Endothelial cell of umbilical vein (primary cell): ENCODE measurements around the gene DMAP1. TPM values are rescaled to one million over a fixed set of nuclear protein-coding genes. Genes with fewer than 3 reads are reported as not detected.

Experiments used
- BruUV-seq: library from RNA; stranded (reverse); fragments of 400-500 nt; replicated peaks from 2 replicates; lab custom pipeline; 2021; lab: Mats Ljungman, UMichigan
- CTCF ChIA-PET: fragments of 300-600, 350-600 bp; sonication (Branson Sonifier 250); formaldehyde crosslinking; loops from one replicate; lab custom pipeline; 2021; ENCODE audit warnings: antibody characterized with exemption, inconsistent platforms; lab: Charles Lee
- POLR2A ChIA-PET: fragments of 300-600, 350-600 bp; sonication (Branson Sonifier 250); formaldehyde crosslinking; loops from one replicate; lab custom pipeline; 2021; ENCODE audit warnings: antibody characterized with exemption, inconsistent platforms; lab: Charles Lee
- DNase-seq: peaks from one replicate; pipeline ENCODE4 v3.0.0-alpha.2; 2011; ENCODE audit warnings: low read depth, low spot score
- FAIRE-seq: peaks from 2 replicates; lab custom pipeline; 2011; peaks lifted over from hg19 to GRCh38; lab: Jason Lieb, UNC
- H2AFZ ChIP-seq: 2 replicates; pipeline ENCODE4 v1.6.0; 2012; ENCODE audit warnings: low read depth, low read length, control low read depth, inconsistent platforms
- H3K27ac ChIP-seq: 2 replicates; pipeline ENCODE4 v1.5.1; 2011; ENCODE audit warnings: low read depth, mild to moderate bottlenecking, control low read depth, low read length, moderate library complexity; ENCODE audit not compliant: insufficient read depth
- H3K27me3 ChIP-seq, 2 experiments: 2 replicates each; pipeline versions ENCODE4 v1.6.0 to v1.6.1; 2011; ENCODE audit warnings: low read length in 2 of 2, mixed read lengths in 1 of 2; ENCODE audit not compliant: control insufficient read depth in 2 of 2, insufficient read depth in 2 of 2
- H3K36me3 ChIP-seq, 2 experiments: 2 replicates in 1 of 2; 3 replicates in 1 of 2; pipeline ENCODE4 v1.5.1; 2011; ENCODE audit warnings: low read length in 2 of 2, mild to moderate bottlenecking in 1 of 2, moderate library complexity in 1 of 2; ENCODE audit not compliant: control insufficient read depth in 2 of 2, insufficient read depth in 2 of 2; ENCODE audit errors: extremely low read depth in 1 of 2
- H3K4me1 ChIP-seq: 3 replicates; pipeline ENCODE4 v1.5.1; 2011; ENCODE audit warnings: mild to moderate bottlenecking, low read length; ENCODE audit not compliant: control insufficient read depth, insufficient read depth; ENCODE audit errors: extremely low read depth
- H3K4me2 ChIP-seq: 2 replicates; pipeline ENCODE4 v1.6.1; 2011; ENCODE audit warnings: low read length, control low read depth, mixed read lengths; ENCODE audit not compliant: insufficient read depth
- H3K4me3 ChIP-seq, 3 experiments: fragments of 200-600 bp in 1 of 3; sonication (generic), shearing (Covaris generic) in 1 of 3; replicated peaks in 1 of 3; 2 replicates each; pipeline ENCODE4 v1.5.1; 2011 to 2016; ENCODE audit warnings: control low read depth in 3 of 3, low read length in 3 of 3, mild to moderate bottlenecking in 2 of 3, inconsistent platforms in 1 of 3, low read depth in 1 of 3, moderate library complexity in 1 of 3; ENCODE audit not compliant: insufficient read depth in 1 of 3
- H3K79me2 ChIP-seq: 2 replicates; pipeline ENCODE4 v1.6.0; 2012; ENCODE audit warnings: low read length, inconsistent platforms; ENCODE audit not compliant: control insufficient read depth, insufficient read depth
- H3K9ac ChIP-seq: replicated peaks from 2 replicates; pipeline ENCODE3; 2011; ENCODE audit warnings: low read length, control low read depth; ENCODE audit not compliant: insufficient read depth; ENCODE audit errors: extremely low read depth
- H3K9me1 ChIP-seq: replicated peaks from 3 replicates; pipeline ENCODE4 v1.6.0; 2011; ENCODE audit warnings: mild to moderate bottlenecking, low read length; ENCODE audit not compliant: control insufficient read depth, insufficient read depth; ENCODE audit errors: extremely low read depth
- H3K9me3 ChIP-seq: replicated peaks from 2 replicates; pipeline ENCODE4 v1.5.1; 2012; ENCODE audit warnings: low read length, inconsistent platforms; ENCODE audit not compliant: control insufficient read depth, insufficient read depth
- H4K20me1 ChIP-seq: replicated peaks from 2 replicates; pipeline ENCODE3; 2011; ENCODE audit warnings: mild to moderate bottlenecking, low read length; ENCODE audit not compliant: control insufficient read depth, insufficient read depth; ENCODE audit errors: extremely low read depth
- CTCF ChIP-seq, 2 donors: IDR thresholded peaks; 1 replicate in 1 of 2; 2 replicates in 1 of 2; pipeline ENCODE4 v1.5.1; 2011; ENCODE audit warnings: low read length in 2 of 2, mild to moderate bottlenecking in 2 of 2, moderate library complexity in 2 of 2, control low read depth in 1 of 2, inconsistent platforms in 1 of 2, low read depth in 1 of 2; ENCODE audit not compliant: insufficient read depth in 1 of 2; ENCODE audit errors: extremely low read depth in 1 of 2
- EZH2 ChIP-seq: IDR thresholded peaks from 2 replicates; pipeline ENCODE4 v1.6.1; 2012; ENCODE audit warnings: borderline replicate concordance, low read depth, mild to moderate bottlenecking, moderate library complexity, low read length, inconsistent platforms; ENCODE audit not compliant: severe bottlenecking
- FOS ChIP-seq: IDR thresholded peaks from 2 replicates; pipeline ENCODE4 v1.6.1; 2011; ENCODE audit warnings: mild to moderate bottlenecking, low read length, moderate library complexity, borderline replicate concordance; ENCODE audit not compliant: insufficient read depth
- GATA2 ChIP-seq: IDR thresholded peaks from 2 replicates; pipeline ENCODE4 v1.7.0; 2011; ENCODE audit warnings: low read depth, mild to moderate bottlenecking, moderate library complexity, mixed read lengths, low read length; ENCODE audit not compliant: insufficient read length, insufficient read depth
- JUN ChIP-seq: IDR thresholded peaks from 2 replicates; pipeline ENCODE4 v1.6.1; 2011; ENCODE audit warnings: borderline replicate concordance, low read depth; ENCODE audit not compliant: insufficient read length, insufficient read depth
- MAX ChIP-seq: IDR thresholded peaks from 2 replicates; pipeline ENCODE4 v1.6.1; 2011; ENCODE audit not compliant: insufficient read depth, insufficient read length
- MYC ChIP-seq: IDR thresholded peaks from one replicate; pipeline ENCODE4 v1.6.1; 2011; ENCODE audit warnings: mild to moderate bottlenecking, low read depth, low read length
- POLR2A ChIP-seq: IDR thresholded peaks from 2 replicates; pipeline ENCODE4 v1.6.1; 2012; ENCODE audit warnings: low read depth, mild to moderate bottlenecking, control low read depth, low read length
- POLR2AphosphoS5 ChIP-seq: IDR thresholded peaks from 2 replicates; pipeline ENCODE4 v1.6.1; 2012; ENCODE audit warnings: low read depth, mild to moderate bottlenecking, control low read depth, low read length, moderate library complexity; ENCODE audit not compliant: insufficient read depth
- dilution Hi-C: fragments of 300-500 bp; cut with MboI; formaldehyde crosslinking; loops from one replicate; pipeline ENCODE4 v1.15.0; 2019; ENCODE audit warnings: low sequenced_read_pairs; ENCODE audit not compliant: extremely low pct_ligation_motif_present
- intact Hi-C: fragments of 100-400 bp; cut with micrococcal nuclease; formaldehyde crosslinking; loops from one replicate; pipeline ENCODE4 v1.10.0; 2022
- polyA plus RNA-seq, 4 experiments: library from polyadenylated mRNA; depleted of rRNA in 3 of 4; stranded (reverse) in 3 of 4; unstranded in 1 of 4; fragments of >200 nt; gene quantifications; 2 replicates each; pipeline versions ENCODE4 v1.2.1 to v1.2.3, GENCODE V29; 2011 to 2012; ENCODE audit warnings: missing spikeins in 1 of 4
- total RNA-seq: library from RNA; stranded (reverse); gene quantifications from 2 replicates; pipeline ENCODE4 v1.2.3, GENCODE V29; 2021

Gene DMAP1
- total and polyA plus RNA-seq, 2 donors (not counting 3 experiments of a cell fraction or from before 2014, with no cell fraction given) = 42.9 to 63.2 TPM

GRCh38 chr1:44225761-44226160, 12.5 kb downstream of the DMAP1 start:
- Histone ChIP-seq H3K36me3 (peaks cover 2 to 8% of the 10 kb centered on the region in 2 experiments), H3K9me3 (no peaks in the 10 kb centered on the region), H3K4me1 (no peaks in the 10 kb centered on the region), H3K27ac (no peak overlapping the region), H4K20me1 (no peaks in the 10 kb centered on the region), H3K9ac (no peak overlapping the region), H3K4me3 (no peak overlapping the region), H3K4me2 (no peak overlapping the region), H3K27me3 (no peaks in the 10 kb centered on the region), H3K9me1 (no peaks in the 10 kb centered on the region), H3K79me2 (no peaks in the 10 kb centered on the region), H2AFZ (no peak overlapping the region)
- intact Hi-C loops = no loop called here
- TF ChIP-seq JUN (no peak), CTCF (IDR thresholded peaks at IDR 0.05; ENCODE audit: extremely low read depth in 1 of 2, insufficient read depth in 1 of 2, low read depth in 1 of 2, low read length in 2 of 2) (no peak), GATA2 (no peak), POLR2AphosphoS5 (no peak), FOS (no peak), POLR2A (no peak), MYC (no peak), EZH2 (no peak), MAX (no peak)
- ChIA-PET CTCF (interaction anchor here (1.3 to 4.1 kb wide), 2 partner anchors 7 to 10 kb away, joined by 4 to 28 read pairs; no protein-coding TSS in a partner anchor), POLR2A (no interaction called here)
- dilution Hi-C loops = no loop called here
- BruUV-seq = no TSS peak
- no peak for DNase-seq
- FAIRE-seq = no peak
